Measurements from ENCODE around the gene KRT79. TPM values are rescaled to one million over a fixed set of nuclear protein-coding genes. Genes with fewer than 3 reads are reported as not detected.

KRT79 gene
- total and polyA plus RNA-seq, 9 of the 15 experiments (the other 6 are each of a cell fraction or from before 2014, with no cell fraction given) = 0.03 to 2.3 (median 0.23) TPM; not detected in 2

- intact Hi-C loops (cut with micrococcal nuclease) = no loop called here
- Histone ChIP-seq H3K9ac (ENCODE audit: insufficient read depth in 1 of 2, low read depth in 2 of 2, low read length in 2 of 2) (no peak overlapping the region), H2AFZ (ENCODE audit: low read depth, low read length) (no peak overlapping the region), H4K20me1 (replicated peaks; ENCODE audit: control insufficient read depth, insufficient read depth, low read length) (no peaks in the 10 kb centered on the region), H3K9me1 (ENCODE audit: control insufficient read depth, insufficient read depth, low read length) (no peaks in the 10 kb centered on the region), H3K36me3 (ENCODE audit: control insufficient read depth, insufficient read depth, low read length) (no peaks in the 10 kb centered on the region), H3K4me3 (no peak overlapping the region), H3K4me2 (ENCODE audit: insufficient read depth, low read length) (peak overlapping the region; percentile 17; the same call in 1 of the 2 replicates), H3K4me1 (replicated peaks in 1 of 2; ENCODE audit: control insufficient read depth in 2 of 2, insufficient read depth in 2 of 2, low read length in 2 of 2) (peaks cover 28 to 37% of the 10 kb centered on the region in 2 experiments; a peak in 4 of 5 replicates), H3K79me2 (ENCODE audit: control insufficient read depth, insufficient read depth, low read length) (no peaks in the 10 kb centered on the region), H3K27ac (ENCODE audit: extremely low read depth, low read depth, low read length) (no peak overlapping the region; the same call in 2 of the 3 replicates), H3K9me3 (replicated peaks; ENCODE audit: control insufficient read depth, insufficient read depth, low read depth, low read length) (no peaks in the 10 kb centered on the region), H3K27me3 (ENCODE audit: control insufficient read depth in 2 of 2, insufficient read depth in 2 of 2, low read length in 2 of 2) (no peaks in the 10 kb centered on the region)
- ChIA-PET POLR2A (interaction anchor here (0.7 to 1.9 kb wide), 4 partner anchors 9 to 401 kb away, joined by 3 to 11 read pairs (median 4); no protein-coding TSS in a partner anchor), CTCF (ENCODE audit: low intra/inter-chr PET ratio) (no interaction called here)
- in situ Hi-C loops (cut with MboI) = no loop called here
- DNase-seq (ENCODE audit: extremely low read depth in 1 of 4, low spot score in 3 of 4) = peak; percentile 54 to 61 (median 57)
- FAIRE-seq = peak; percentile 65
- 51% methylated on average over 4 of the region's 4 CpGs for WGBS (ENCODE audit: insufficient coverage, low coverage, missing lambda C conversion rate)
- no TSS peak for BruUV-seq (replicated peaks)
- ATAC-seq = peak; percentile 69
- TF ChIP-seq ZC3H11A (IDR thresholded peaks at IDR 0.05; ENCODE audit: low read depth, low read length) = no peak
- TF ChIP-seq NBN (IDR thresholded peaks at IDR 0.05; ENCODE audit: low read depth) = no peak
- TF ChIP-seq TAL1 (IDR thresholded peaks at IDR 0.05) = no peak
- no peak for TF ChIP-seq RNF2 (IDR thresholded peaks at IDR 0.05)
- TF ChIP-seq HDAC3 (IDR thresholded peaks at IDR 0.05; ENCODE audit: borderline replicate concordance, partially characterized antibody) = no peak
- no peak for TF ChIP-seq ZNF23 (CRISPR knock-in tag; IDR thresholded peaks at IDR 0.05)
- no peak for TF ChIP-seq TCF3 (CRISPR knock-in tag; IDR thresholded peaks at IDR 0.05)
- TF ChIP-seq FOXK2 (conservative IDR thresholded peaks at IDR 0.05 in 1 of 2, IDR thresholded peaks at IDR 0.05 in 1 of 2; ENCODE audit: low read depth in 2 of 2) = no peak
- TF ChIP-seq PTTG1 (tag; IDR thresholded peaks at IDR 0.05; ENCODE audit: low read depth) = no peak
- no peak for TF ChIP-seq MCM2 (IDR thresholded peaks at IDR 0.05; ENCODE audit: low read depth)
- no peak for TF ChIP-seq CHAMP1 (IDR thresholded peaks at IDR 0.05)
- peak; percentile 77 for TF ChIP-seq NFE2 (IDR thresholded peaks at IDR 0.05; ENCODE audit: low read depth)
- TF ChIP-seq ZNF785 (CRISPR knock-in tag; IDR thresholded peaks at IDR 0.05) = no peak
- TF ChIP-seq NFRKB (IDR thresholded peaks at IDR 0.05; ENCODE audit: low read depth) = no peak
- TF ChIP-seq PTBP1 (IDR thresholded peaks at IDR 0.05; ENCODE audit: low read depth, low read length) = no peak
- TF ChIP-seq MEIS2 (IDR thresholded peaks at IDR 0.05; ENCODE audit: partially characterized antibody) = peak; percentile 60
- TF ChIP-seq ZNF445 (CRISPR knock-in tag; IDR thresholded peaks at IDR 0.05; ENCODE audit: low read depth) = no peak
- TF ChIP-seq NCOA1 (IDR thresholded peaks at IDR 0.05; ENCODE audit: low read depth) = no peak
- no peak for TF ChIP-seq FOXP1 (CRISPR knock-in tag; IDR thresholded peaks at IDR 0.05)
- TF ChIP-seq VEZF1 (CRISPR knock-in tag; IDR thresholded peaks at IDR 0.05) = no peak
- TF ChIP-seq DPF2 (IDR thresholded peaks at IDR 0.05) = peak; percentile 14; the same call in 1 of the 2 replicates
- TF ChIP-seq TSC22D4 (tag; IDR thresholded peaks at IDR 0.05) = no peak
Observed at GRCh38 chr12:52798003-52798670, 36.0 kb downstream of the KRT79 start.

Data from K562 (cell line).